Natural killer cell treated with Interleukin-12 subunit alpha and Interleukin-12 subunit beta and Interleukin-15 and Interleukin-18, amount 100 ng/mL, for 72 hours (primary cell): ENCODE data around the gene NOC2L. TPM values are rescaled to one million over a fixed set of nuclear protein-coding genes. Genes with fewer than 3 reads are reported as not detected.

ENCODE experiments used
- ATAC-seq, 2 donors: fragments of 150-1000 bp; cut with Tn5 transposase in 1 of 2; sonication (Bioruptor Pico), chemical (Tn5 transposase) in 1 of 2; 2 replicates each; pipeline ENCODE4 v1.10.0; 2021
- DNase-seq: peaks from one replicate; pipeline ENCODE4 v3.0.0; 2022; ENCODE audit warnings: low spot score
- H3K27ac Mint-ChIP-seq, 2 donors: 1 replicate in 1 of 2; 2 replicates in 1 of 2; pipeline ENCODE4 v1.8.0; 2022; ENCODE audit warnings: mixed read lengths in 2 of 2, mild to moderate bottlenecking in 1 of 2, moderate library complexity in 1 of 2
- H3K27me3 Mint-ChIP-seq, 2 donors: 1 replicate in 1 of 2; 2 replicates in 1 of 2; pipeline ENCODE4 v1.8.0; 2022; ENCODE audit warnings: mixed read lengths in 2 of 2
- H3K36me3 Mint-ChIP-seq: one replicate; pipeline ENCODE4 v1.8.0; 2022; ENCODE audit warnings: mixed read lengths
- H3K4me1 Mint-ChIP-seq, 2 donors: 1 replicate in 1 of 2; 2 replicates in 1 of 2; pipeline ENCODE4 v1.8.0; 2022; ENCODE audit warnings: low read depth in 2 of 2, mixed read lengths in 2 of 2, mild to moderate bottlenecking in 1 of 2
- H3K4me3 Mint-ChIP-seq: one replicate; pipeline ENCODE4 v1.8.0; 2022; ENCODE audit warnings: mixed read lengths
- H3K9me3 Mint-ChIP-seq: 2 replicates; pipeline ENCODE4 v1.8.0; 2022; ENCODE audit warnings: mixed read lengths
- total RNA-seq, 2 donors: library from RNA; stranded (reverse); gene quantifications; one replicate each; pipeline ENCODE4 v1.2.3, GENCODE V29; 2022

Gene NOC2L
- total RNA-seq, 2 donors from 2014 or later: 113 to 143 TPM

- peaks cover 4 to 12% of the 10 kb centered on the region in 2 donors for H3K4me1 Mint-ChIP-seq
- H3K9me3 Mint-ChIP-seq: no peaks in the 10 kb centered on the region
- no peak for ATAC-seq
- no peaks in the 10 kb centered on the region for H3K36me3 Mint-ChIP-seq
- H3K27ac Mint-ChIP-seq: no peak overlapping the region
- peaks cover 13 to 24% of the 10 kb centered on the region in 2 donors for H3K27me3 Mint-ChIP-seq
- no peak for DNase-seq
- H3K4me3 Mint-ChIP-seq: no peak overlapping the region
These were observed 34.1 kb downstream of the NOC2L start for GRCh38 chr1:924656-925560.

GRCh38 chr1:923991-924655 lies 34.9 kb downstream of the NOC2L start:
- Mint-ChIP-seq H3K27ac (no peak overlapping the region), H3K27me3 (peaks cover 13 to 24% of the 10 kb centered on the region in 2 donors), H3K9me3 (no peaks in the 10 kb centered on the region), H3K4me3 (no peak overlapping the region), H3K4me1 (peaks cover 4 to 12% of the 10 kb centered on the region in 2 donors), H3K36me3 (no peaks in the 10 kb centered on the region)
- DNase-seq (no peak), ATAC-seq (no peak)

GRCh38 chr1:923131-923990 lies 35.7 kb downstream of the NOC2L start, which contains the start of gene SAMD11:
Gene SAMD11, plus strand, starts transcription at chr1:923923. Its CDS starts 509 bp downstream, at chr1:924432.
- Mint-ChIP-seq H3K4me3 (peak within 1 kb of the TSS; percentile 62), H3K9me3 (no peaks in the 10 kb centered on the region), H3K4me1 (peaks cover 4 to 12% of the 10 kb centered on the region in 2 donors), H3K36me3 (no peaks in the 10 kb centered on the region), H3K27me3 (peaks cover 13 to 27% of the 10 kb centered on the region in 2 donors), H3K27ac (no peak within 1 kb of the TSS)
- DNase-seq (peak; percentile 80), ATAC-seq (peak; percentile 37 to 70)

- no peak overlapping the region for H3K27ac Mint-ChIP-seq
- no peaks in the 10 kb centered on the region for H3K9me3 Mint-ChIP-seq
- ATAC-seq (peak; percentile 67 to 68), DNase-seq (no peak)
- H3K36me3 Mint-ChIP-seq: no peaks in the 10 kb centered on the region
- peaks cover 4 to 12% of the 10 kb centered on the region in 2 donors for H3K4me1 Mint-ChIP-seq
- peaks cover 7 to 25% of the 10 kb centered on the region in 2 donors for H3K27me3 Mint-ChIP-seq
- peak overlapping the region; percentile 49 for H3K4me3 Mint-ChIP-seq
These were observed 37.8 kb downstream of the NOC2L start for GRCh38 chr1:921011-921837.

- Mint-ChIP-seq H3K36me3 (no peaks in the 10 kb centered on the region), H3K27me3 (peaks cover 6 to 24% of the 10 kb centered on the region in 2 donors), H3K9me3 (no peaks in the 10 kb centered on the region), H3K27ac (no peak overlapping the region), H3K4me3 (no peak overlapping the region), H3K4me1 (peaks cover 4 to 12% of the 10 kb centered on the region in 2 donors)
- DNase-seq (no peak), ATAC-seq (no peak)
These were observed 38.5 kb downstream of the NOC2L start for GRCh38 chr1:920521-920920.

- DNase-seq (no peak), ATAC-seq (no peak)
- Mint-ChIP-seq H3K9me3 (no peaks in the 10 kb centered on the region), H3K4me3 (no peak overlapping the region), H3K4me1 (peaks cover 4 to 12% of the 10 kb centered on the region in 2 donors), H3K27ac (no peak overlapping the region), H3K27me3 (peaks cover 6 to 27% of the 10 kb centered on the region in 2 donors), H3K36me3 (no peaks in the 10 kb centered on the region)
These were observed 39.0 kb downstream of the NOC2L start for GRCh38 chr1:920010-920409.

GRCh38 chr1:919271-919872 lies 39.7 kb downstream of the NOC2L start:
- Mint-ChIP-seq H3K36me3 (no peaks in the 10 kb centered on the region), H3K4me1 (peaks cover 4 to 12% of the 10 kb centered on the region in 2 donors), H3K27ac (no peak overlapping the region), H3K4me3 (no peak overlapping the region), H3K27me3 (peaks cover 6 to 28% of the 10 kb centered on the region in 2 donors), H3K9me3 (no peaks in the 10 kb centered on the region)
- no peak for DNase-seq
- ATAC-seq: no peak

- Mint-ChIP-seq H3K27ac (no peak overlapping the region), H3K4me3 (no peak overlapping the region), H3K9me3 (no peaks in the 10 kb centered on the region), H3K4me1 (peaks cover 4 to 12% of the 10 kb centered on the region in 2 donors), H3K36me3 (no peaks in the 10 kb centered on the region), H3K27me3 (peaks cover 6 to 28% of the 10 kb centered on the region in 2 donors)
- DNase-seq (no peak), ATAC-seq (no peak)
These were observed 40.2 kb downstream of the NOC2L start for GRCh38 chr1:918843-919242.

GRCh38 chr1:918353-918752 lies 40.7 kb downstream of the NOC2L start:
- no peaks in the 10 kb centered on the region for H3K36me3 Mint-ChIP-seq
- H3K27ac Mint-ChIP-seq: no peak overlapping the region
- peaks cover 4 to 11% of the 10 kb centered on the region in 2 donors for H3K4me1 Mint-ChIP-seq
- ATAC-seq (no peak), DNase-seq (no peak)
- no peak overlapping the region for H3K4me3 Mint-ChIP-seq
- peaks cover 6 to 27% of the 10 kb centered on the region in 2 donors for H3K27me3 Mint-ChIP-seq
- no peaks in the 10 kb centered on the region for H3K9me3 Mint-ChIP-seq

- DNase-seq (no peak), ATAC-seq (no peak)
- Mint-ChIP-seq H3K4me1 (peaks cover 4 to 10% of the 10 kb centered on the region in 2 donors), H3K9me3 (no peaks in the 10 kb centered on the region), H3K36me3 (no peaks in the 10 kb centered on the region), H3K27ac (no peak overlapping the region), H3K4me3 (no peak overlapping the region), H3K27me3 (peaks cover 9 to 26% of the 10 kb centered on the region in 2 donors)
These were observed 41.5 kb downstream of the NOC2L start for GRCh38 chr1:917466-918091.

- H3K27ac Mint-ChIP-seq: no peak overlapping the region
- peaks cover 14 to 30% of the 10 kb centered on the region in 2 donors for H3K27me3 Mint-ChIP-seq
- H3K9me3 Mint-ChIP-seq: no peaks in the 10 kb centered on the region
- H3K4me1 Mint-ChIP-seq: peaks cover 4 to 10% of the 10 kb centered on the region in 2 donors
- H3K4me3 Mint-ChIP-seq: no peak overlapping the region
- no peak for DNase-seq
- no peak for ATAC-seq
- H3K36me3 Mint-ChIP-seq: no peaks in the 10 kb centered on the region
These were observed 42.0 kb downstream of the NOC2L start for GRCh38 chr1:917076-917459.
